ENCODE measurements around the gene PCGF3. TPM values are rescaled to one million over a fixed set of nuclear protein-coding genes. Genes with fewer than 3 reads are reported as not detected.
"Not testable (repeated sequence)": the region's sequence is repeated elsewhere in the genome, so short reads cannot be mapped to it uniquely, and the experiment has no call there.

PCGF3 gene
- total RNA-seq, 2 experiments from 2014 or later, result 25.8 to 26.1 TPM

- ChIA-PET CTCF (no interaction called here), POLR2A (no interaction called here)
Measured at GRCh38 chr4:692771-693554, 12.7 kb upstream of the PCGF3 start.

- CTCF ChIA-PET, result not testable (repeated sequence)
Measured at GRCh38 chr4:694341-694940, 11.2 kb upstream of the PCGF3 start.

GRCh38 chr4:699816-700580, 5.6 kb upstream of the PCGF3 start:
- POLR2A ChIA-PET, result no interaction called here

More at GRCh38 chr4:694341-694940, 11.2 kb upstream of the PCGF3 start:
- POLR2A ChIA-PET, result not testable (repeated sequence)

GRCh38 chr4:700587-701264, 4.9 kb upstream of the PCGF3 start:
- ChIA-PET CTCF (interaction anchor here (1.4 kb wide), 1 partner anchor 14 kb away, joined by 3 read pairs; no protein-coding TSS in a partner anchor), POLR2A (no interaction called here)

More at GRCh38 chr4:699816-700580, 5.6 kb upstream of the PCGF3 start:
- CTCF ChIA-PET, result no interaction called here

GRCh38 chr4:702618-703048, 3.0 kb upstream of the PCGF3 start:
- ChIA-PET POLR2A (no interaction called here), CTCF (no interaction called here)

- CTCF ChIA-PET, result no interaction called here
- POLR2A ChIA-PET, result no interaction called here
Measured at GRCh38 chr4:703336-704197, 2.1 kb upstream of the PCGF3 start.

- CTCF ChIA-PET, result no interaction called here
- POLR2A ChIA-PET, result no interaction called here
Measured at GRCh38 chr4:704198-704891, 1.3 kb upstream of the PCGF3 start.

- POLR2A ChIA-PET, result no interaction called here
- CTCF ChIA-PET, result interaction anchor here (0.6 kb wide), 1 partner anchor 497 kb away, joined by 3 read pairs; no protein-coding TSS in a partner anchor
Measured at GRCh38 chr4:704971-705277, 708 bp upstream of the PCGF3 start.

GRCh38 chr4:706083-706633, 526 bp downstream of the PCGF3 start:
- CTCF ChIA-PET, POLR2A ChIA-PET: not testable (repeated sequence)

GRCh38 chr4:706834-707598, 1.4 kb downstream of the PCGF3 start:
- CTCF ChIA-PET, result no interaction called here

GRCh38 chr4:707929-708630, 2.4 kb downstream of the PCGF3 start:
- ChIA-PET CTCF (no interaction called here), POLR2A (no interaction called here)

More at GRCh38 chr4:706834-707598, 1.4 kb downstream of the PCGF3 start:
- POLR2A ChIA-PET, result no interaction called here

- CTCF ChIA-PET, result no interaction called here
- POLR2A ChIA-PET, result no interaction called here
Measured at GRCh38 chr4:708631-708933, 3.0 kb downstream of the PCGF3 start.

- ChIA-PET POLR2A (no interaction called here), CTCF (interaction anchor here (0.9 kb wide), 1 partner anchor 107 kb away, joined by 4 read pairs; no protein-coding TSS in a partner anchor)
Measured at GRCh38 chr4:709348-709747, 3.7 kb downstream of the PCGF3 start.

- ChIA-PET POLR2A (no interaction called here), CTCF (interaction anchor here (0.9 kb wide), 1 partner anchor 107 kb away, joined by 4 read pairs; no protein-coding TSS in a partner anchor)
Measured at GRCh38 chr4:710116-710515, 4.5 kb downstream of the PCGF3 start.

- ChIA-PET CTCF (no interaction called here), POLR2A (no interaction called here)
Measured at GRCh38 chr4:710916-711315, 5.3 kb downstream of the PCGF3 start.

GRCh38 chr4:712093-712492, 6.5 kb downstream of the PCGF3 start:
- CTCF ChIA-PET, result interaction anchor here (0.6 kb wide), 1 partner anchor 179 kb away, joined by 3 read pairs; no protein-coding TSS in a partner anchor
- POLR2A ChIA-PET, result no interaction called here

GRCh38 chr4:712916-713632, 7.4 kb downstream of the PCGF3 start:
- ChIA-PET CTCF (interaction anchor here (0.6 kb wide), 1 partner anchor 178 kb away, joined by 3 read pairs; no protein-coding TSS in a partner anchor), POLR2A (no interaction called here)

Measured in activated CD8-positive, alpha-beta memory T cell treated with anti-CD3 and anti-CD28 coated beads for 36 hours (primary cell).